RWPE2 (cell line): ENCODE data around the gene MEGF9.

Source experiments
- ATAC-seq: fragments of 200-7000 bp; cut with Tn5 transposase; 3 replicates; pipeline ENCODE4 v1.9.1; 2021; ENCODE audit warnings: low read depth
- DNase-seq: peaks from one replicate; pipeline ENCODE4 v3.0.0-alpha.2; 2020; ENCODE audit warnings: low spot score
- H3K27ac ChIP-seq: fragments of 450-650 bp; 2 replicates; pipeline ENCODE4 v1.5.1; 2017; ENCODE audit warnings: mild to moderate bottlenecking; ENCODE audit not compliant: poor library complexity, severe bottlenecking
- H3K27me3 ChIP-seq: fragments of 250-450 bp; sonication (Bioruptor Pico); 2 replicates; pipeline ENCODE4 v1.5.1; 2021; ENCODE audit warnings: mild to moderate bottlenecking, moderate library complexity; ENCODE audit not compliant: insufficient read depth, poor library complexity, severe bottlenecking
- H3K36me3 ChIP-seq: fragments of 250-450 bp; sonication (Bioruptor Pico); 2 replicates; pipeline ENCODE4 v1.5.1; 2020; ENCODE audit warnings: low read depth, mild to moderate bottlenecking, moderate library complexity
- H3K4me1 ChIP-seq: fragments of 250-450 bp; sonication (Bioruptor Pico); 2 replicates; pipeline ENCODE4 v1.5.1; 2021; ENCODE audit warnings: mild to moderate bottlenecking, moderate library complexity; ENCODE audit not compliant: insufficient read depth, poor library complexity, severe bottlenecking
- H3K4me3 ChIP-seq: fragments of 250-450 bp; sonication (Bioruptor Pico); 2 replicates; pipeline ENCODE4 v1.5.1; 2021; ENCODE audit warnings: mild to moderate bottlenecking, moderate library complexity; ENCODE audit not compliant: severe bottlenecking
- H3K9me3 ChIP-seq: fragments of 250-450 bp; sonication (Bioruptor Pico); 2 replicates; pipeline ENCODE4 v1.5.1; 2021; ENCODE audit warnings: mild to moderate bottlenecking, moderate library complexity; ENCODE audit not compliant: severe bottlenecking
- TF ChIP-seq, protein P1 (sequence below): fragments of 450-650 bp; IDR thresholded peaks from one replicate; pipeline ENCODE4 v1.5.1; 2017; ENCODE audit warnings: mild to moderate bottlenecking, moderate library complexity; ENCODE audit not compliant: poor library complexity, severe bottlenecking

MEGF9 gene

DNA sequence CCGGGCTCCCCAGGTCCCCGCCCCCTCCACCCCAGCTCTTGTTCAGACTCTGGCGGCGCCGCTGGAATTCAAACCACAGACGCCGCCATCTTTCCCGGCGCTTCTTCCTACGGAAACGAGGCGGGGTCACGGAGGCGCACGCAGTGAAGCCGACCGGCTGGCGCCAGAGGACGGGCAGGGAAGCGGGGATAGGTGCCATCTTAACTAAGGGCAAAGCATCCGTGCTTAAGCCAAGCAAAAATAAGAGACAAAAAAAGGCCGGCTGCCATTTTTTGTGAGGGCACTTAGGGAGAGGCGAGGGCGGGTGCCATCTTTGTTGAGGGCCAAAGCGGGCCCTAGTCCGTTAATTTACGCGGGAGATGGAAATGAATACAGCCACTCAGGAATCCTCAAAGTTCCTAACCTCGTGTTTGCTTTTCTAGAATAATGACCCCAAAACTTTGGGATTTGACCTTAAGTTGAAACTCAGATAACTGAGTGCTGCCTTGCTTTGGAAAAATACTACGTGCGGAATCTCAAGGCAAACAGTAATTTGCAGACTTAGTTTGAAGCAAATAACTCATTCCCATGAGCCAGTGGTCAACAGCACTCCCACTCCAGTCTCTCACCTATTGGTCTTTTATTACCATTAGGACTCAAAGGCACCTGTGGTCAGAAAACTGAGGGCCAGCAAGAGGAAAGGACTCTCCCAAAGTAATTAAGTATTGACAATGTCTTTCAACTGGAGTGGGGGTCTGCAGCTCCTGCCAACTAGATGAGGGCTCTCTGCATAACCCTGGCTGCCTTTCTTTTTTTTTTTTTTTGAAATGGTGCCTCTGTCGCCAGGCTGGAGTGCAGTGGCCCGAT lies 134.0 kb downstream of the MEGF9 start, which contains the start of gene CDK5RAP2:
Gene CDK5RAP2, minus strand, starts transcription at position 117 of the 846 bp plus-strand sequence. CDS start 189 bp downstream, outside the sequence.
- Histone ChIP-seq H3K9me3 (no peaks in the 10 kb centered on the region), H3K27me3 (no peaks in the 10 kb centered on the region), H3K4me1 (peaks cover 3% of the 10 kb centered on the region), H3K4me3 (peak within 1 kb of the TSS; percentile 69), H3K36me3 (peaks cover 13% of the 10 kb centered on the region), H3K27ac (peak within 1 kb of the TSS; percentile 35)
- DNase-seq (peak; percentile 91), ATAC-seq (peak; percentile 99)
- TF ChIP-seq, protein P1, sequence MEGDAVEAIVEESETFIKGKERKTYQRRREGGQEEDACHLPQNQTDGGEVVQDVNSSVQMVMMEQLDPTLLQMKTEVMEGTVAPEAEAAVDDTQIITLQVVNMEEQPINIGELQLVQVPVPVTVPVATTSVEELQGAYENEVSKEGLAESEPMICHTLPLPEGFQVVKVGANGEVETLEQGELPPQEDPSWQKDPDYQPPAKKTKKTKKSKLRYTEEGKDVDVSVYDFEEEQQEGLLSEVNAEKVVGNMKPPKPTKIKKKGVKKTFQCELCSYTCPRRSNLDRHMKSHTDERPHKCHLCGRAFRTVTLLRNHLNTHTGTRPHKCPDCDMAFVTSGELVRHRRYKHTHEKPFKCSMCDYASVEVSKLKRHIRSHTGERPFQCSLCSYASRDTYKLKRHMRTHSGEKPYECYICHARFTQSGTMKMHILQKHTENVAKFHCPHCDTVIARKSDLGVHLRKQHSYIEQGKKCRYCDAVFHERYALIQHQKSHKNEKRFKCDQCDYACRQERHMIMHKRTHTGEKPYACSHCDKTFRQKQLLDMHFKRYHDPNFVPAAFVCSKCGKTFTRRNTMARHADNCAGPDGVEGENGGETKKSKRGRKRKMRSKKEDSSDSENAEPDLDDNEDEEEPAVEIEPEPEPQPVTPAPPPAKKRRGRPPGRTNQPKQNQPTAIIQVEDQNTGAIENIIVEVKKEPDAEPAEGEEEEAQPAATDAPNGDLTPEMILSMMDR = no peak

DNA sequence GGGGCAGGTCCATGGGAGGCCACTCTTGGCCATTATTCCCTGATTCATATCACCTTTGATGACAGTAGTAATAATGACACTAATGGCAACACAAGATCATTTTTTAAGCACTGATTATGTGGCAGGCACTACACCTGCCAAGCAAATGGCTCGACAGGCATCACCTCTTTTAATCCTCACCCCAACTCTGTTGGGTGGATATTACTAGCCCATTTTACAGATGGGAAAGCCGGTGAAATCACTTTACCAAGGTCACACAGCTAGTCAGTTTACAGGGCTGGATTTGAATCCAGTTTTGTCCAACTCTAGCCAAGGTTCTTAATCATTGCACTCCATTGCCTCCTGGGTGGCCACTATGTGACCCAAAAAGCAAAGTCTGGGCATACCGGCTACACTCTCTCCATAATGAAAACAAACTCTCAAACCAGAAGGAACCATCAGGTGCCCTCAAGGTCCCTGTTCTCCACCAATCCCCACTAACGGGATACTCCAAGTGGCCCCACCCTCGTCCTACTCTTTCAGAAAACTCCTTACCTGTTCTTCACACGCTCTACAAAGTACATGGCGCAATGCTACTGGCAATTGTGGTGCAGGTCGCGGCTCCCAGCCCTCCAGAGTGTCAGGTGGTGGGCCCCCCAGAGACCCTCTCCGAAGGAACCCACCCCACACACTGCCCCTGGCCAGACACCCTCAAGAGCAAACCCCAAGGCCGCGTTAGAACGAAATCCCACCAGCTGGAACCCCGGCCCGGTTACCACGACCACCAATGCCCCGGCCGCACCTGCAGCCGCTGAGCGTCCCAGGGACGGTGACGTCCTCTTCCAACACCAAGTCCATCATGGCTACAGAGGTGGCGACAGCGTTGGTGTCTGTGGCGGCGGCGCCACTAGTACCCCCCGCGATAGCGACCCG lies 134.9 kb downstream of the MEGF9 start:
- Histone ChIP-seq H3K27me3 (no peaks in the 10 kb centered on the region), H3K4me3 (peak overlapping the region; percentile 69), H3K4me1 (peaks cover 3% of the 10 kb centered on the region), H3K9me3 (no peaks in the 10 kb centered on the region), H3K36me3 (peaks cover 13% of the 10 kb centered on the region), H3K27ac (peak overlapping the region; percentile 35)
- peak; percentile 46 for ATAC-seq
- peak; percentile 60 for DNase-seq
- TF ChIP-seq, protein P1 = no peak

DNA sequence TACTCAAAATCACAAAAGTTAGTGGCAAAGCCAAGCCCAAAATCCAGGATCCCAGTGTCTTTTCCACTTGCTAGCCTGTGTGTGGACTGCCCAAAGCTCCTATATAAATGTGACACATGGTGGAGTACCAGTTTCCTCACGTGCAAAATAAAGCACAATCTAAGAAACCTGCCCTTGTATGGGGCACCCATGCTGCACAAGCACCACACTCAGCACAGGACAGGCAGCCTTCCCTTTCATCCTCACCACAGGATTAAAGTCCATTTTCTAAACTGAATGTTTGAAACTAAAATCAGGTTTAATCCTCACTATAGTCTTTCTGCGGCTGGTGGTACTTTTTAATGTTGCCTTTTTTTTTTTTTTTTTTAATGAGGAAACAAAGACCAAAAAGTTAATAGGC lies 139.8 kb downstream of the MEGF9 start:
- no peak for DNase-seq
- H3K4me1 ChIP-seq = no peaks in the 10 kb centered on the region
- H3K9me3 ChIP-seq = no peaks in the 10 kb centered on the region
- H3K36me3 ChIP-seq = peaks cover 44% of the 10 kb centered on the region
- TF ChIP-seq, protein P1 = no peak
- no peak overlapping the region for H3K4me3 ChIP-seq
- H3K27me3 ChIP-seq = no peaks in the 10 kb centered on the region
- no peak for ATAC-seq
- H3K27ac ChIP-seq = no peak overlapping the region

DNA sequence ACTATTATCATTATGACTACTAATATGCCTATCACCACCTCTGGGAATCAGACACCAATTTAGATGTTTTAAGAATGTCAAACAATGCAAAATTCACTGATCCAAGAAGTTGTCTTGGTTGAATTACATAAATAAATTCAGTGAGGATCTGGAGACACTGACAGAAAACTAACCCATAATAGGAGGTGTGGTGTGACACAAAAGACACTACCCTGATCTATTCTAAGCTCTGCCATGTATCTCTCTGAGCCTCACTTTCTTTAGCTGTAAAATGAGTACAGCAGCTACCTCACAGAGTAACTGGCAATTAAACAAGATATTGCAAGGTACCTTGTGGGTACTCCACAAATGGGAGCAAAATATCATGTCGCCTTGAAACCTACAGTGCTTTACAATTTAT lies 141.8 kb downstream of the MEGF9 start:
- Histone ChIP-seq H3K9me3 (no peaks in the 10 kb centered on the region), H3K27ac (no peak overlapping the region), H3K36me3 (peaks cover 61% of the 10 kb centered on the region), H3K27me3 (no peaks in the 10 kb centered on the region), H3K4me1 (no peaks in the 10 kb centered on the region), H3K4me3 (no peak overlapping the region)
- TF ChIP-seq, protein P1 = no peak
- no peak for ATAC-seq
- DNase-seq = no peak
